Gastroesophageal sphincter (tissue), 3 donors: ENCODE measurements around the gene OTUD1.

Experiments
- CTCF ChIP-seq, 4 experiments: fragments of 200-600 bp in 2 of 4; fragments of 450-650 bp in 2 of 4; sonication (generic) in 1 of 4; IDR thresholded peaks; one replicate each; pipeline ENCODE4 v1.5.1; 2017 to 2019; ENCODE audit warnings: antibody characterized with exemption in 4 of 4, mild to moderate bottlenecking in 2 of 4, moderate library complexity in 2 of 4
- EP300 ChIP-seq: sonication (generic); formaldehyde crosslinking; IDR thresholded peaks from one replicate; pipeline ENCODE4 v1.6.1; 2017; ENCODE audit warnings: antibody characterized with exemption, mild to moderate bottlenecking
- POLR2A ChIP-seq, 2 donors: fragments of 450-650 bp; IDR thresholded peaks; one replicate each; pipeline ENCODE4 v1.6.1; 2017; ENCODE audit warnings: antibody characterized with exemption in 2 of 2, mild to moderate bottlenecking in 2 of 2, moderate library complexity in 1 of 2
- POLR2AphosphoS5 ChIP-seq: sonication (generic); formaldehyde crosslinking; IDR thresholded peaks from one replicate; pipeline ENCODE4 v1.6.1; 2017; ENCODE audit warnings: antibody characterized with exemption

DNA sequence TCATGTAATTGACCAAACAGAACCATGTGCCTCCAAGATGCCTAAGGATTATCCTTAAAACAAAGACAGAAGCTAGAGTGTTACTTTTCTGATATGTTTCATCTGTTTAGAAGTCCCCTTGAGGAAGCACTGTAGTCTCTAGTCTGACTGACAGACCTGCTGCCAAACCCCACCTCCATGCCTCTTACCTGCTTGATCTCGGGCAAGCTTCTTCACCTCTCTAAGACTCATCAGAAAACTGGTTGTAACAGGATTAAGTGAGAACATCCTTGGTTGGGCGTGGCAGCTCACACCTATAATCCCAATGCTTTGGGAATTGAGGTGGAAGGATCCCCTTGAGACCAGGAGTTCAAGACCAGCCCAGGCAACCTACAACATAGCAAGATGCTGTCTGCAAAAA is 42.2 kb upstream of the OTUD1 start:
- TF ChIP-seq CTCF (IDR thresholded peaks at IDR 0.05), result no peak
- TF ChIP-seq EP300, result no peak
- no peak for TF ChIP-seq POLR2A (IDR thresholded peaks at IDR 0.05)
- no peak for TF ChIP-seq POLR2AphosphoS5
